DND-41 (cell line): ENCODE results near the gene WNK1.

Source experiments
- ATAC-seq: fragments of 200-7000 bp; cut with Tn5 transposase; 3 replicates; pipeline ENCODE4 v1.9.1; 2021; ENCODE audit warnings: low read depth; ENCODE audit not compliant: insufficient read depth
- DNase-seq: peaks from one replicate; pipeline ENCODE4 v3.0.0-alpha.2; 2020
- H2AFZ ChIP-seq: 2 replicates; pipeline ENCODE4 v1.6.0; 2012; ENCODE audit warnings: low read depth, low read length
- H3K27ac ChIP-seq: 2 replicates; pipeline ENCODE4 v1.5.1; 2012; ENCODE audit warnings: low read length, inconsistent platforms
- H3K27me3 ChIP-seq: fragments of 200-600 bp; sonication (generic); 2 replicates; pipeline ENCODE4 v1.6.0; 2012; ENCODE audit warnings: low read length, mild to moderate bottlenecking, inconsistent platforms; ENCODE audit not compliant: insufficient read depth, poor library complexity
- H3K36me3 ChIP-seq: 2 replicates; pipeline ENCODE4 v1.5.1; 2012; ENCODE audit warnings: low read length, inconsistent platforms; ENCODE audit not compliant: insufficient read depth
- H3K4me1 ChIP-seq: 2 replicates; pipeline ENCODE4 v1.5.1; 2012; ENCODE audit warnings: mild to moderate bottlenecking, low read length; ENCODE audit not compliant: insufficient read depth
- H3K4me2 ChIP-seq: 2 replicates; pipeline ENCODE4 v1.6.0; 2012; ENCODE audit warnings: mild to moderate bottlenecking, moderate library complexity, low read length, inconsistent platforms; ENCODE audit not compliant: insufficient read depth
- H3K4me3 ChIP-seq, 2 experiments: fragments of 200-600 bp in 1 of 2; shearing (Covaris generic) in 1 of 2; 2 replicates each; pipeline ENCODE4 v1.5.1; 2012 to 2016; ENCODE audit warnings: inconsistent platforms in 2 of 2, low read length in 2 of 2, mild to moderate bottlenecking in 2 of 2, low read depth in 1 of 2, moderate library complexity in 1 of 2
- H3K79me2 ChIP-seq: 2 replicates; pipeline ENCODE4 v1.6.0; 2012; ENCODE audit warnings: low read length, inconsistent platforms; ENCODE audit not compliant: insufficient read depth
- H3K9ac ChIP-seq: 2 replicates; pipeline ENCODE4 v1.6.0; 2012; ENCODE audit warnings: low read depth, mild to moderate bottlenecking, inconsistent platforms, low read length, moderate library complexity
- H3K9me3 ChIP-seq: 2 replicates; pipeline ENCODE4 v1.5.1; 2012; ENCODE audit warnings: low read length, moderate library complexity, mild to moderate bottlenecking, inconsistent platforms; ENCODE audit not compliant: insufficient read depth, severe bottlenecking
- H4K20me1 ChIP-seq: 2 replicates; pipeline ENCODE4 v1.6.0; 2012; ENCODE audit warnings: low read length; ENCODE audit not compliant: insufficient read depth
- CTCF ChIP-seq: IDR thresholded peaks from 2 replicates; pipeline ENCODE4 v1.5.1; 2012; ENCODE audit warnings: borderline replicate concordance, low read length, moderate library complexity, mild to moderate bottlenecking; ENCODE audit not compliant: poor library complexity, severe bottlenecking; ENCODE audit errors: extremely low read depth
- EZH2 ChIP-seq: IDR thresholded peaks from 3 replicates; pipeline ENCODE4 v1.6.1; 2012; ENCODE audit warnings: borderline replicate concordance, low read depth, mild to moderate bottlenecking, moderate library complexity, low read length, inconsistent platforms; ENCODE audit not compliant: severe bottlenecking

Gene WNK1

GRCh38 chr12:894226-894625 lies 141.8 kb downstream of the WNK1 start:
- no peaks in the 10 kb centered on the region for H3K4me1 ChIP-seq
- no peaks in the 10 kb centered on the region for H3K79me2 ChIP-seq
- no peaks in the 10 kb centered on the region for H3K27me3 ChIP-seq
- H3K4me2 ChIP-seq: no peak overlapping the region
- no peak for ATAC-seq
- peaks cover 80% of the 10 kb centered on the region for H3K36me3 ChIP-seq
- TF ChIP-seq EZH2 (no peak), CTCF (no peak)
- no peaks in the 10 kb centered on the region for H4K20me1 ChIP-seq
- H3K4me3 ChIP-seq: no peak overlapping the region
- no peak overlapping the region for H3K27ac ChIP-seq
- no peaks in the 10 kb centered on the region for H3K9me3 ChIP-seq
- no peak overlapping the region for H3K9ac ChIP-seq
- no peak for DNase-seq
- H2AFZ ChIP-seq: no peak overlapping the region

- Histone ChIP-seq H3K79me2 (no peaks in the 10 kb centered on the region), H3K4me3 (no peak overlapping the region), H3K9me3 (no peaks in the 10 kb centered on the region), H3K36me3 (peaks cover 83% of the 10 kb centered on the region), H3K27me3 (no peaks in the 10 kb centered on the region), H3K9ac (no peak overlapping the region), H3K27ac (no peak overlapping the region), H3K4me1 (no peaks in the 10 kb centered on the region), H2AFZ (no peak overlapping the region), H3K4me2 (no peak overlapping the region), H4K20me1 (no peaks in the 10 kb centered on the region; the same call in 1 of the 2 replicates)
- ATAC-seq (no peak), DNase-seq (no peak)
- TF ChIP-seq EZH2 (no peak), CTCF (no peak)
Observed at GRCh38 chr12:896031-896430, 143.7 kb downstream of the WNK1 start.

GRCh38 chr12:897386-897785 lies 145.0 kb downstream of the WNK1 start:
- Histone ChIP-seq H3K79me2 (no peaks in the 10 kb centered on the region; the same call in 1 of the 2 replicates), H3K9ac (no peak overlapping the region), H3K9me3 (no peaks in the 10 kb centered on the region), H2AFZ (no peak overlapping the region), H3K4me2 (no peak overlapping the region), H4K20me1 (no peaks in the 10 kb centered on the region; the same call in 1 of the 2 replicates), H3K4me1 (no peaks in the 10 kb centered on the region), H3K4me3 (no peak overlapping the region), H3K27me3 (no peaks in the 10 kb centered on the region), H3K36me3 (peaks cover 87% of the 10 kb centered on the region), H3K27ac (no peak overlapping the region)
- ATAC-seq (no peak), DNase-seq (no peak)
- no peak for TF ChIP-seq CTCF

- H4K20me1 ChIP-seq: peaks cover 14% of the 10 kb centered on the region
- H3K27ac ChIP-seq: no peak overlapping the region
- no peak overlapping the region for H3K4me3 ChIP-seq
- no peaks in the 10 kb centered on the region for H3K4me1 ChIP-seq
- no peak for DNase-seq
- no peaks in the 10 kb centered on the region; the same call in 1 of the 2 replicates for H3K79me2 ChIP-seq
- H3K9me3 ChIP-seq: no peaks in the 10 kb centered on the region
- H3K36me3 ChIP-seq: peaks cover 96% of the 10 kb centered on the region
- H3K27me3 ChIP-seq: no peaks in the 10 kb centered on the region
- no peak overlapping the region for H3K9ac ChIP-seq
- ATAC-seq: no peak
- TF ChIP-seq CTCF (no peak), EZH2 (no peak)
- no peak overlapping the region for H2AFZ ChIP-seq
- no peak overlapping the region for H3K4me2 ChIP-seq
Observed at GRCh38 chr12:902581-902980, 150.2 kb downstream of the WNK1 start.
